GM12873 (cell line): ENCODE data around the gene MACROD2.

Source experiments
- TF ChIP-seq, protein P1 (sequence below): IDR thresholded peaks from 2 replicates; pipeline ENCODE4 v1.5.1; 2012; ENCODE audit warnings: low read depth, mild to moderate bottlenecking, moderate library complexity, low read length, control low read depth; ENCODE audit not compliant: insufficient read depth; ENCODE audit errors: missing control alignments

Gene MACROD2

DNA sequence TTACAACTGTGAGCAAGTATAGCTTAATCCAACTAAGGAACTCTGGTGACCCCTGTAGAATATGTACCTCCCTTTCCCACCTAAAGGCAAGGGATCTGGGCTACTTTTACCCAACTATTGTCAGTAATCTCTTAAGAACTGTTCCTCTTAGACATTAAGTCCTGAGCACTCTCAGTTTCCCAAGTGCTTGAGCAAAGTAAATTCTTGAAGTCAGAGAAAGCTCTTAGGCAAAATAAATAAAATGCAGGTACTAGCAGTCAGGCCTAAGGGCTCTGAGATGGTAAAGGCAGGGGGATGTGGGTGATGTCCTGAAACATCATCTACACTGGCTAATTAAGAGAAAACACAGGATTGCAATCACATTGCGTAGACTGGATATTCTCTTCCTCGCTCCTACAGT is 788.5 kb downstream of the MACROD2 start:
- TF ChIP-seq, protein P1, sequence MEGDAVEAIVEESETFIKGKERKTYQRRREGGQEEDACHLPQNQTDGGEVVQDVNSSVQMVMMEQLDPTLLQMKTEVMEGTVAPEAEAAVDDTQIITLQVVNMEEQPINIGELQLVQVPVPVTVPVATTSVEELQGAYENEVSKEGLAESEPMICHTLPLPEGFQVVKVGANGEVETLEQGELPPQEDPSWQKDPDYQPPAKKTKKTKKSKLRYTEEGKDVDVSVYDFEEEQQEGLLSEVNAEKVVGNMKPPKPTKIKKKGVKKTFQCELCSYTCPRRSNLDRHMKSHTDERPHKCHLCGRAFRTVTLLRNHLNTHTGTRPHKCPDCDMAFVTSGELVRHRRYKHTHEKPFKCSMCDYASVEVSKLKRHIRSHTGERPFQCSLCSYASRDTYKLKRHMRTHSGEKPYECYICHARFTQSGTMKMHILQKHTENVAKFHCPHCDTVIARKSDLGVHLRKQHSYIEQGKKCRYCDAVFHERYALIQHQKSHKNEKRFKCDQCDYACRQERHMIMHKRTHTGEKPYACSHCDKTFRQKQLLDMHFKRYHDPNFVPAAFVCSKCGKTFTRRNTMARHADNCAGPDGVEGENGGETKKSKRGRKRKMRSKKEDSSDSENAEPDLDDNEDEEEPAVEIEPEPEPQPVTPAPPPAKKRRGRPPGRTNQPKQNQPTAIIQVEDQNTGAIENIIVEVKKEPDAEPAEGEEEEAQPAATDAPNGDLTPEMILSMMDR, result no peak

DNA sequence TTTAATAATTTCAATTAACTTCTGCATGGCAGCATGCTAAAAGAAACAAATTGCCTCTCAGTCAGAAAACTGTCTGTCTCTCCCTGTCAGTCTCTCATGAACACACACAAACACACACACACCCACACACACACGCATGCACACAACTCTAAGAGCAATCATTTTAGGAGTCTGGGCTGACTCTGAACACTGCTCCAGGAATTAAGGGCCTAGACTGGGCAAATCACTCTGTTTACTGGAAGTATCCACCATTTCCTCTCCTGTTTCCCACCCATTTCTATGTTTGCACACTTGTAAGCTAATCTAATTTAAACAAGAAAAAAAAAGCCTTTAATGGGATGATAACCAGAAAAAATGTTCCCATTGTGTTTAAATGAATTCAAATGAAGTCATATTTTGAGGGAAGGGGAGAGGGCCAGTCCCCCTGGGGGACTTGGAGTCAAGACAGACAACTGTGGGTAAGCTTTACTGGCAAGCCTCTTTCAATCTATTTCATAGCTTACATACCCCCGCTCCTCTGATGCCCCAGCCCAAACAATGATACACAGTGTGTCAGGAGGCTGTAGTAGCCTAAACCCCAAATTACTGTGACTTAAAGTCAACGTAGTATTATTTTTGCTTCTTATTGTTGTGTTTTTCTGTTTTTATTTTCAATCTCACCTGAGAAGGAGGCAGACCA is 789.9 kb downstream of the MACROD2 start:
- TF ChIP-seq, protein P1, result no peak

DNA sequence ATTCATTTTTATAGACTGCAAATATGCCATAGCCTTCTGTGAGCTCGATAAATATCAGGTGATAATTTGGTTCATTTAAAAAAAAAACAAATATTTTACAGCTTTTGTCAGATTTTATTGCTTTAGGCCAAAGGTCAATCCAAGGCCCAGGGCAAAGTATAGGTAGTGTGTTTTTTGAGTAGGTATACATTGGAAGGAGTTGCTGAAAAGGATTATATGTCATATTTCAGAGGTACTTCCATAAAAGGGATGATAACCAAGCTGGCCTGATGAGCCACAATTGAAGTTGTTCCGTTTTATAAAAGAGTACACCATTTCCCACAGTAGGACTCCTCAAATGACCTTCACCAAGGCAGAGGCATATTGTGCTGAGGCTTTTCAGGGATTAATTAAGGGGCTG is 794.9 kb downstream of the MACROD2 start:
- TF ChIP-seq, protein P1, result no peak

DNA sequence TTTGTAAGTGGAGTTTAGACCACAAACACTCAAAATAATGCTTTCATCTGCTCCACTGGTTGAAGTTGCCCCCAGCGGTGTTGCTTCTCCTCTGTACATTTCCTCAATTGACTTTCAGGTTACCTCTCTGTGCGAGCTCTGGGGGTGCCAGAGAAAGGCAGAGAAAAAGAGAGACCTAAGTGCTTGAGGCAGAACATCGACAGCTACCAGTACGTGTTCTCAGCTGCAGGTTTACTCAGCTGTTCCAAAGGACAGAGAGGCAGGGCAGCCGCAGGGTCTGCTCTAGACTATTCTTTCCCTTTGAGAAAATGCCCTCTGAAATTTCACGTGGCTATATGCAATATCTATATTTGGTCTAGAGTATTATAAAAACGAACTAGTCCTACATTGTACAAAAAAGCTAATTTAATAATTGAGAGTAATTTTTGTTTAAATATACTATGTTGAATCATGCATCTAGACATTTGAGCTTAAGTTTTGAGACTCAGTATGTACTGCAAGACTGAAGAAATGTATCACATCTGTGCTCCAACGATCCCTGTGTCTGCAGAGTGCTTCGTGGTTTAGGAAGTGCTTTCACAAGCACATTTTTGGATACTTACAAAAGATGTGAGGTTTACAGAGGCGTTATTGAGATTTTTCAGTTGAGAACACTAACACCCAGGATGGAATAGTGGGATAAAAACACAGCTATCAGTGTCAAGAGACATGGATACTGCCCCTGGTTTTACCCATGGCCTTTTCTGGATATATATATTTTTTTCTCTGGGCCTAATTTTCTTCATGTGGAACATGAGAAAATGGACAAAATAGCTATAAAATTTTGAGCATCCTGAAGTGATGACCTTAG is 795.7 kb downstream of the MACROD2 start:
- TF ChIP-seq, protein P1, result no peak

DNA sequence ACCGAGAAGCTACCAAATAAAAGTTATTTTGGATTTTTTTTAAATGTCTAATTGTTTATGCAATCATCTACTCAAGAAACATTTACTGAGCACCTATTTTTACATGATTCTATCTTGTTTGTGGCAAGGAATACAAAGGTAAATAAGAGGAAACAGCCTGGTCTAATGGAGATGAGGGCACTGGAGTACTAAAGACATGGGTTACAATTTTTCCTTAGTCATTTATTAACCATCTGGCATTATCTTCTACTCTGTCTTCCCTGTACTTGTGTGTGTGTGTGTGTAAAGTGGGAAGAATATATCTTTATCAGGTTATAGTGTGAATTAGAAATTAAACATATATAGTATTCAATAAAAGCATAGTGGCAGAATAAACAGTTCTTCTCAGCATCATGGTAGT is 797.6 kb downstream of the MACROD2 start:
- TF ChIP-seq, protein P1, result no peak

DNA sequence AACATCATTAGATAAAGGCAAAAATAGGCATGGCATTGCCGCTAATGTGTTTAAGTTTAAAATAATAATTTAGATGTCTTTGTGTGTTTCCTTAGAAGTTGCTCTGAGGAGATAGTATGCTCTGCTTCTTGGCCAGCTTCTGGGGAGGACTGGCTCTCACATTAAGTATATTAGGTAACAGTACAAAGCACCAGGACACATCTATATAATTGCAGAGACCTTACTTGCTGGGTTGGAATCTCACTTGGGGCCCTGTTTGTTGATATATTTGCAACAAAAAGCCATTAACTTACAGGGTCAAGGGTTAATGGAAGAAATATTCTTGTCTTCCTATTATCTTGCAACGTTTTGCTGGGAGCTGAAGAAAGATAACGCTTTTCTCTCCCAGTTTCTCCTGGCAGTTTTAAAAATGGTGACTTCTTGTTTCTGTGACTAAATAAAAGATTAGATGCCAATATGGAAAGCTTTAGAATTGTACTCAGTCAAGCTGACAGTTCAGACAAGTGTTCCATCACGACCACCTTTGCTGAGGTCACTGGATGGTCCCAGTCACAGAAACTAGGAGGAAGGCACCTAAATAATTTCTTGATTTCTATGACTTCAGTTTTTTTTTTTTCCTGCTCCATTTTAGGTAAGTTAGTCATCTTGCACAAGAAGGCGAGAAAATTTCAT is 804.4 kb downstream of the MACROD2 start:
- TF ChIP-seq, protein P1, result no peak
